GM18498 (cell line): Measurements from ENCODE around the gene GDPD5.

ENCODE experiments used
- ATAC-seq: cut with Tn5 transposase; IDR thresholded peaks from one replicate; pipeline ENCODE4 v1.9.1; 2021; ENCODE audit warnings: mild to moderate bottlenecking, moderate library complexity; ENCODE audit not compliant: unreplicated experiment

GDPD5 gene

GRCh38 chr11:75474878-75475766, 50.6 kb downstream of the GDPD5 start:
- ATAC-seq = no peak

- ATAC-seq = no peak
Measured at GRCh38 chr11:75474240-75474639, 51.5 kb downstream of the GDPD5 start.

GRCh38 chr11:75473684-75474083, 52.1 kb downstream of the GDPD5 start:
- ATAC-seq = no peak

GRCh38 chr11:75472081-75472732, 53.5 kb downstream of the GDPD5 start:
- no peak for ATAC-seq

- ATAC-seq = no peak
Measured at GRCh38 chr11:75471176-75471973, 54.4 kb downstream of the GDPD5 start.

- ATAC-seq = no peak
Measured at GRCh38 chr11:75470476-75471080, 55.2 kb downstream of the GDPD5 start.

- no peak for ATAC-seq
Measured at GRCh38 chr11:75469785-75470405, 55.8 kb downstream of the GDPD5 start.

- no peak for ATAC-seq
Measured at GRCh38 chr11:75468534-75469340, 57.0 kb downstream of the GDPD5 start.

- ATAC-seq = no peak
Measured at GRCh38 chr11:75467881-75468280, 57.9 kb downstream of the GDPD5 start.

GRCh38 chr11:75467311-75467710, 58.4 kb downstream of the GDPD5 start:
- ATAC-seq = no peak

GRCh38 chr11:75465701-75466531, 59.8 kb downstream of the GDPD5 start:
- no peak for ATAC-seq

- no peak for ATAC-seq
Measured at GRCh38 chr11:75463106-75463774, 62.5 kb downstream of the GDPD5 start.

- ATAC-seq = no peak
Measured at GRCh38 chr11:75462117-75462653, 63.6 kb downstream of the GDPD5 start.

- ATAC-seq = no peak
Measured at GRCh38 chr11:75461151-75461550, 64.6 kb downstream of the GDPD5 start.

GRCh38 chr11:75456596-75457183, 69.1 kb downstream of the GDPD5 start:
- ATAC-seq = no peak

- no peak for ATAC-seq
Measured at GRCh38 chr11:75454987-75455386, 70.8 kb downstream of the GDPD5 start.

GRCh38 chr11:75453916-75454655, 71.7 kb downstream of the GDPD5 start:
- no peak for ATAC-seq
